ENCODE measurements around the gene FADS3. TPM values are rescaled to one million over a fixed set of nuclear protein-coding genes. Genes with fewer than 3 reads are reported as not detected.
A peak's percentile ranks its signal among the peaks of the same experiment; 100 is the strongest.

Gene FADS3, protein sequence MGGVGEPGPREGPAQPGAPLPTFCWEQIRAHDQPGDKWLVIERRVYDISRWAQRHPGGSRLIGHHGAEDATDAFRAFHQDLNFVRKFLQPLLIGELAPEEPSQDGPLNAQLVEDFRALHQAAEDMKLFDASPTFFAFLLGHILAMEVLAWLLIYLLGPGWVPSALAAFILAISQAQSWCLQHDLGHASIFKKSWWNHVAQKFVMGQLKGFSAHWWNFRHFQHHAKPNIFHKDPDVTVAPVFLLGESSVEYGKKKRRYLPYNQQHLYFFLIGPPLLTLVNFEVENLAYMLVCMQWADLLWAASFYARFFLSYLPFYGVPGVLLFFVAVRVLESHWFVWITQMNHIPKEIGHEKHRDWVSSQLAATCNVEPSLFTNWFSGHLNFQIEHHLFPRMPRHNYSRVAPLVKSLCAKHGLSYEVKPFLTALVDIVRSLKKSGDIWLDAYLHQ
- 9.7 TPM for total RNA-seq (ENCODE audit: unreplicated experiment)
- long read RNA-seq, partial matches to known transcripts, result 0 of 2 reads
- long read RNA-seq, other reads (novel, unspliced or antisense), result 0 of 2 reads

DNA sequence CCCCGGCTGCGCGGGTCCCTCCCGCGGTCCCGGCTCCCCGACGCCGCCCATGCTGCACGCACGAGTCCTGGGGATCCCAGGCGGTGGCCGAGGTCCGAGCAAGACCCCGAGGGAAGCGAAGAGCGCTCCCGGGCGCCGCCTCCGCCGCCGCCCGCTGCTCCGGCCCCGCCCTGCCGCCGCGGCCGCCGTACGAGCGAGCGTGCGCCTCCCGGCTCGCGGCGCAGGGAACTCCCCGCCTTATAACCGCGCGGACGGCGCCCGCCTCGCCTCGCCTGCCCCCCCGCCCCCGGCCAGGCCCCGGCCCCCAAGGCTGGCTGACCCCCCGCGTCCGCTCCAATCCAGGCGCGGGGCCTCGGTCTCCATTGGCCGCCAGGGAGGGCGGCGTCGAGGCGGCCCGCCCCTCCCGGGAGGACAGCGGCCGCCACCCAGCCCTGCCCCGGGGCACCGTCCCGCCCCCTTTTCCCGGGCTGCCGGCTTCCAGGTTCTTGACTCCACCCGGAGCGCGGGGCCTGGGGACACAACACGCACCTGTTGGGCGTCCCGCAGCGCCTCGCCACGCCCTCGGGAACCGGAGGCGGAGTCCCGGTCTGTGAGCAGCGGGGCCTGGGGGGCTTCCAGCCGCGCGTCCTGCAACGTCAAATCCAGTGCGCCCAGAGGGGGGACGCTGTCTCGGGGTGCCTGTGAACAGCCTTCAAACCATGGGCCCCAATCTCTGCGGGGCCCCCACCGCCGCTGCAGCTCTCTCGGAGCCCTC, at the start of gene FADS3:
FADS3 (minus strand) TSS at position 215 of the 754 bp plus-strand sequence; CDS start at position 51, 164 bp downstream.
- Mint-ChIP-seq H3K36me3 (ENCODE audit: unreplicated experiment) (no peaks in the 10 kb centered on the region), H3K4me3 (ENCODE audit: unreplicated experiment) (peak within 1 kb of the TSS; percentile 84), H3K27me3 (ENCODE audit: unreplicated experiment) (peaks cover 6% of the 10 kb centered on the region), H3K4me1 (ENCODE audit: low read depth, unreplicated experiment) (no peaks in the 10 kb centered on the region), H3K9me3 (ENCODE audit: unreplicated experiment) (peaks cover 2% of the 10 kb centered on the region), H3K27ac (ENCODE audit: unreplicated experiment) (no peak within 1 kb of the TSS)
- peak; percentile 79 for DNase-seq
- TF ChIP-seq, protein P1, sequence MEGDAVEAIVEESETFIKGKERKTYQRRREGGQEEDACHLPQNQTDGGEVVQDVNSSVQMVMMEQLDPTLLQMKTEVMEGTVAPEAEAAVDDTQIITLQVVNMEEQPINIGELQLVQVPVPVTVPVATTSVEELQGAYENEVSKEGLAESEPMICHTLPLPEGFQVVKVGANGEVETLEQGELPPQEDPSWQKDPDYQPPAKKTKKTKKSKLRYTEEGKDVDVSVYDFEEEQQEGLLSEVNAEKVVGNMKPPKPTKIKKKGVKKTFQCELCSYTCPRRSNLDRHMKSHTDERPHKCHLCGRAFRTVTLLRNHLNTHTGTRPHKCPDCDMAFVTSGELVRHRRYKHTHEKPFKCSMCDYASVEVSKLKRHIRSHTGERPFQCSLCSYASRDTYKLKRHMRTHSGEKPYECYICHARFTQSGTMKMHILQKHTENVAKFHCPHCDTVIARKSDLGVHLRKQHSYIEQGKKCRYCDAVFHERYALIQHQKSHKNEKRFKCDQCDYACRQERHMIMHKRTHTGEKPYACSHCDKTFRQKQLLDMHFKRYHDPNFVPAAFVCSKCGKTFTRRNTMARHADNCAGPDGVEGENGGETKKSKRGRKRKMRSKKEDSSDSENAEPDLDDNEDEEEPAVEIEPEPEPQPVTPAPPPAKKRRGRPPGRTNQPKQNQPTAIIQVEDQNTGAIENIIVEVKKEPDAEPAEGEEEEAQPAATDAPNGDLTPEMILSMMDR (IDR thresholded peaks at IDR 0.05; ENCODE audit: partially characterized antibody, unreplicated experiment), result no peak

DNA sequence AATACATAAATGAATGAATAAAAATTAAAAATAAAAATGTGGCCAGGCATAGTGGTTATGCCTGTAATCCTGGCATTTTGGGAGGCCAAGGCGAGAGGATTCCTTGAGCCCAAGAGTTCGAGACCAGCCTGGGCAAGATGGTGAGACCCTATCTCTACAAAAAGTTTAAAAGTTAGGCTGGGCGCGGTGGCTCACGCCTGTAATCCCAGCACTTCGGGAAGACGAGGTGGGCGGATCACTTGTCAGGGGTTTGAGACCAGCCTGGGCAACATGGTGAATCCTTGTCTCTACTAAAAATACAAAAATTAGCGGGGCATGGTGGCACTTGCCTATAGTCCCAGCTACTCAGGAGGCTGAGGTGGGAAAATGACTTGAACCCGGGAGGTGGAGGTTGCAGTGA, 49.1 kb upstream of the FADS3 start:
- H3K27ac Mint-ChIP-seq (ENCODE audit: unreplicated experiment), result no peak overlapping the region
- H3K9me3 Mint-ChIP-seq (ENCODE audit: unreplicated experiment), result peaks cover 2% of the 10 kb centered on the region
- no peaks in the 10 kb centered on the region for H3K4me1 Mint-ChIP-seq (ENCODE audit: low read depth, unreplicated experiment)
- TF ChIP-seq, protein P1 (IDR thresholded peaks at IDR 0.05; ENCODE audit: partially characterized antibody, unreplicated experiment), result no peak
- peaks cover 1% of the 10 kb centered on the region for H3K27me3 Mint-ChIP-seq (ENCODE audit: unreplicated experiment)
- no peak for DNase-seq
- H3K36me3 Mint-ChIP-seq (ENCODE audit: unreplicated experiment), result peaks cover 7% of the 10 kb centered on the region
- H3K4me3 Mint-ChIP-seq (ENCODE audit: unreplicated experiment), result no peak overlapping the region

DNA sequence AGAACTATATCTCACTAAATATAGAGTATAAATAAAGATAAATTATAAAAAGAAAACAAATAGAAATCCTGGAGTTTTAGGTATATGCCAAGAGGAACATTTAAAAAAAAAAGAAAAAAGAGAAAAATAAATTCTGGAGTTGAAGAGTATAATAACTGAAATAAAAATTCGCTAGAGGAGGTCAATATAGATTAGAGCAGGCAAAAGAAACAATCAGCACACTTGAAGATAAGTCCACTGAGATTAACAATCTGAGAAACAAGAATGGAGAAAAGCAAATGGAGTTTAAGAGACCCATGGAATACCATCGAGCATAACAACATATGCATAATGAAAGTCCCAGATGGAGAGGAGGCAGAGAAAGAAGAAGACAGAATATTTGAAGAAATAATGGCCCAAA, 44.5 kb upstream of the FADS3 start:
- Mint-ChIP-seq H3K27me3 (ENCODE audit: unreplicated experiment) (peaks cover 2% of the 10 kb centered on the region), H3K9me3 (ENCODE audit: unreplicated experiment) (peaks cover 5% of the 10 kb centered on the region), H3K36me3 (ENCODE audit: unreplicated experiment) (peaks cover 13% of the 10 kb centered on the region), H3K4me3 (ENCODE audit: unreplicated experiment) (no peak overlapping the region), H3K27ac (ENCODE audit: unreplicated experiment) (no peak overlapping the region), H3K4me1 (ENCODE audit: low read depth, unreplicated experiment) (no peaks in the 10 kb centered on the region)
- TF ChIP-seq, protein P1 (IDR thresholded peaks at IDR 0.05; ENCODE audit: partially characterized antibody, unreplicated experiment), result no peak
- no peak for DNase-seq

DNA sequence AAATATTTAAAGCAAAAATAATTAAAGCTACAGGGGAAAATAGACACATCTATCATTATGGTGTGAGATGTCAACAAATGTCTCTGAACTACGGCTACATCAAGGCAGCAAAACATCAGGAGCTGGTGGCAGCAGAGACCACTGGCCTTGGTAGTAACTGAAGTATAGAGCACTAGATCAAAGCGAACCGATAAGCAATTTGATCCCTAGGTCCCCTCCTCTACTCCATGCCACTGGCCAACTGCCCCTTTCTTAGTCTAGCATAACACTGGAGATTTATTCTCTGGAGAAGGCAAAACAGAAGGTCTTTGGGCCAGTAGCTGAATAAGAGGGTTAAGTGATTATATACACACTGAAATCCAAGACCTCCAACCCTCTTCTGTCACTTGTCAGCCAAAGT, 39.6 kb upstream of the FADS3 start:
- H3K27me3 Mint-ChIP-seq (ENCODE audit: unreplicated experiment), result peaks cover 2% of the 10 kb centered on the region
- H3K4me1 Mint-ChIP-seq (ENCODE audit: low read depth, unreplicated experiment), result no peaks in the 10 kb centered on the region
- no peak overlapping the region for H3K27ac Mint-ChIP-seq (ENCODE audit: unreplicated experiment)
- DNase-seq, result no peak
- peaks cover 8% of the 10 kb centered on the region for H3K36me3 Mint-ChIP-seq (ENCODE audit: unreplicated experiment)
- H3K4me3 Mint-ChIP-seq (ENCODE audit: unreplicated experiment), result no peak overlapping the region
- H3K9me3 Mint-ChIP-seq (ENCODE audit: unreplicated experiment), result peaks cover 5% of the 10 kb centered on the region
- TF ChIP-seq, protein P1 (IDR thresholded peaks at IDR 0.05; ENCODE audit: partially characterized antibody, unreplicated experiment), result no peak

Measured in glutamatergic neuron (in vitro differentiated cells).